ENCODE data around the gene CDKN1C. TPM values are rescaled to one million over a fixed set of nuclear protein-coding genes. Genes with fewer than 3 reads are reported as not detected.

The CDKN1C gene
- total and polyA plus RNA-seq, 2 of the 8 experiments (the other 6 are each of a cell fraction or from before 2014, with no cell fraction given), result 12.8 to 14.1 TPM

- Histone ChIP-seq H3K27ac (ENCODE audit: low read depth, low read length) (no peak overlapping the region), H3K23ac (ENCODE audit: insufficient read length) (no peak overlapping the region), H3K27me3 (replicated peaks in 1 of 4; ENCODE audit: control insufficient read depth in 3 of 4, extremely low read depth in 1 of 4, insufficient read depth in 3 of 4, low read length in 3 of 4) (peaks cover 0 to 3% (median 2%) of the 10 kb centered on the region in 4 experiments; a peak in 3 of 7 replicates), H3K4me1 (replicated peaks in 1 of 4; ENCODE audit: control insufficient read depth in 3 of 4, insufficient read depth in 4 of 4, low read length in 3 of 4) (peaks cover 0 to 21% (median 13%) of the 10 kb centered on the region in 4 experiments; a peak in 6 of 7 replicates), H4K8ac (ENCODE audit: extremely low read depth, insufficient read depth, low read length) (peak overlapping the region; percentile 70; the same call in 1 of the 2 replicates), H4K5ac (ENCODE audit: insufficient read length, low read depth, low read length) (no peak overlapping the region), H3K9ac (replicated peaks in 1 of 4; ENCODE audit: extremely low read depth in 1 of 4, low read depth in 3 of 4, low read length in 3 of 4) (no peak overlapping the region), H3K79me1 (ENCODE audit: low read depth, low read length) (no peaks in the 10 kb centered on the region), H2AK5ac (ENCODE audit: low read depth, low read length) (no peak overlapping the region), H3K9me3 (ENCODE audit: insufficient read depth in 2 of 2, low read depth in 1 of 2, low read length in 1 of 2) (no peaks in the 10 kb centered on the region), H2BK15ac (ENCODE audit: low read length) (no peak overlapping the region), H3K4me3 (ENCODE audit: extremely low read depth in 1 of 4, insufficient read depth in 2 of 4, low read depth in 3 of 4, low read length in 4 of 4) (no peak overlapping the region), H3K14ac (ENCODE audit: insufficient read length) (no peak overlapping the region), H3K4me2 (ENCODE audit: insufficient read depth in 1 of 2, low read depth in 2 of 2, low read length in 2 of 2) (no peak overlapping the region), H3K18ac (ENCODE audit: extremely low read depth, low read length) (0 out of 2 replicates have a peak overlapping the region, but pooled peaks have one; percentile 7), H3K56ac (replicated peaks; ENCODE audit: insufficient read length, low read depth, low read length) (no peak overlapping the region), H2BK5ac (ENCODE audit: low read depth, low read length) (no peak overlapping the region), H3K23me2 (ENCODE audit: low read depth, low read length) (no peaks in the 10 kb centered on the region), H2BK12ac (ENCODE audit: low read depth, low read length) (0 out of 2 replicates have a peak overlapping the region, but pooled peaks have one; percentile 39), H3K36me3 (ENCODE audit: control insufficient read depth in 2 of 4, insufficient read depth in 4 of 4, low read length in 3 of 4) (no peaks in the 10 kb centered on the region), H4K91ac (replicated peaks; ENCODE audit: insufficient read length, low read length) (no peak overlapping the region), H4K20me1 (replicated peaks in 1 of 2; ENCODE audit: control insufficient read depth in 1 of 2, insufficient read depth in 2 of 2, low read length in 2 of 2) (peaks cover 0 to 2% of the 10 kb centered on the region in 2 experiments), H3K79me2 (ENCODE audit: control insufficient read depth in 1 of 2, insufficient read depth in 2 of 2, low read length in 2 of 2) (no peaks in the 10 kb centered on the region), H2BK120ac (replicated peaks; ENCODE audit: low read depth, low read length) (no peak overlapping the region), H3K4ac (replicated peaks; ENCODE audit: insufficient read length, low read depth, low read length) (peak overlapping the region; percentile 69), H2BK20ac (ENCODE audit: low read length) (no peak overlapping the region), H2AFZ (ENCODE audit: low read length) (no peak overlapping the region)
- ChIA-PET POLR2A (ENCODE audit: partially characterized antibody) (no interaction called here), CTCF (ENCODE audit: partially characterized antibody) (interaction anchor here (1.2 to 2.0 kb wide), 2 partner anchors 52 to 60 kb away, joined by 3 to 4 read pairs; no protein-coding TSS in a partner anchor)
- DNase-seq (ENCODE audit: low read depth in 1 of 2, low spot score in 2 of 2) (no peak), FAIRE-seq (no peak)
- WGBS, 2 experiments (ENCODE audit: extremely low coverage in 1 of 2, insufficient coverage in 1 of 2, insufficient read length in 1 of 2, insufficient replicate concordance in 2 of 2, low coverage in 1 of 2, low lambda C conversion rate in 2 of 2, missing lambda C conversion rate in 1 of 2), result 81% methylated on average over 14 of the region's 17 CpGs; no CpG with 5 or more reads in 1 of the 2 experiments
- TF ChIP-seq TCF12 (IDR thresholded peaks at IDR 0.05; ENCODE audit: low read depth, low read length) (no peak), USF2 (IDR thresholded peaks at IDR 0.05; ENCODE audit: low read length) (no peak), CTBP2 (IDR thresholded peaks at IDR 0.05; ENCODE audit: borderline replicate concordance, insufficient read depth, insufficient read length, low read length) (no peak), PHF8 (conservative IDR thresholded peaks at IDR 0.05; ENCODE audit: low read depth, low read length) (no peak), GTF2F1 (IDR thresholded peaks at IDR 0.05; ENCODE audit: borderline replicate concordance, low read depth, low read length) (no peak), SIRT6 (IDR thresholded peaks at IDR 0.05; ENCODE audit: low read length) (no peak), CHD1 (IDR thresholded peaks at IDR 0.05; ENCODE audit: low read depth, low read length) (no peak), HDAC2 (IDR thresholded peaks at IDR 0.05; ENCODE audit: borderline replicate concordance in 1 of 2, low read depth in 2 of 2, low read length in 2 of 2) (no peak), EZH2 (IDR thresholded peaks at IDR 0.05; ENCODE audit: low read depth, low read length, severe bottlenecking) (no peak), POLR2AphosphoS5 (IDR thresholded peaks at IDR 0.05; ENCODE audit: low read depth, low read length) (no peak), ATF3 (IDR thresholded peaks at IDR 0.05; ENCODE audit: insufficient read depth, low read depth, low read length) (no peak), CEBPB (IDR thresholded peaks at IDR 0.05; ENCODE audit: low read depth, low read length) (no peak)
Observed at GRCh38 chr11:2835751-2836150, 49.8 kb downstream of the CDKN1C start.

Data from H1 (cell line).